Spleen (tissue), 11 donors: ENCODE measurements around the gene FETUB. TPM values are rescaled to one million over a fixed set of nuclear protein-coding genes. Genes with fewer than 3 reads are reported as not detected.

Source experiments
- DNase-seq: peaks from one replicate; pipeline ENCODE4 v3.0.0-alpha.2; 2020
- H3K27ac ChIP-seq, 8 donors: fragments of 200-600 bp; sonication (generic) in 7 of 8; 1 replicate in 4 of 8; 2 replicates in 4 of 8; pipeline versions ENCODE4 v1.5.0 to v1.8.0; 2016 to 2021; ENCODE audit warnings: inconsistent platforms in 4 of 8, mild to moderate bottlenecking in 4 of 8, moderate library complexity in 1 of 8
- H3K27me3 ChIP-seq, 7 donors: fragments of 200-600 bp; sonication (generic) in 6 of 7; replicated peaks in 1 of 7; 1 replicate in 4 of 7; 2 replicates in 3 of 7; pipeline versions ENCODE4 v1.5.0 to v1.8.0; 2016 to 2021; ENCODE audit warnings: inconsistent platforms in 3 of 7, mild to moderate bottlenecking in 1 of 7
- H3K36me3 ChIP-seq, 6 donors: fragments of 200-600 bp; sonication (generic) in 5 of 6; 1 replicate in 4 of 6; 2 replicates in 2 of 6; pipeline versions ENCODE4 v1.5.0 to v1.8.0; 2016 to 2021; ENCODE audit warnings: inconsistent platforms in 2 of 6
- H3K4me1 ChIP-seq, 6 donors: fragments of 200-600 bp; sonication (generic) in 5 of 6; 1 replicate in 3 of 6; 2 replicates in 3 of 6; pipeline versions ENCODE4 v1.5.0 to v1.8.0; 2016 to 2021; ENCODE audit warnings: inconsistent platforms in 3 of 6
- H3K4me3 ChIP-seq, 8 donors: fragments of 200-600 bp; sonication (generic) in 7 of 8; 1 replicate in 4 of 8; 2 replicates in 4 of 8; pipeline versions ENCODE4 v1.5.0 to v1.8.0; 2016 to 2021; ENCODE audit warnings: inconsistent platforms in 4 of 8, mild to moderate bottlenecking in 4 of 8, moderate library complexity in 2 of 8
- H3K9me3 ChIP-seq, 8 donors: fragments of 200-600 bp; sonication (generic) in 7 of 8; 1 replicate in 4 of 8; 2 replicates in 4 of 8; pipeline versions ENCODE4 v1.5.0 to v1.8.0; 2016 to 2021; ENCODE audit warnings: inconsistent platforms in 4 of 8
- POLR2A ChIP-seq, 3 donors: fragments of 450-650 bp; IDR thresholded peaks; one replicate each; pipeline ENCODE4 v1.5.1; 2017; ENCODE audit warnings: antibody characterized with exemption in 3 of 3, mild to moderate bottlenecking in 1 of 3
- POLR2AphosphoS5 ChIP-seq, 3 donors: sonication (generic); formaldehyde crosslinking; IDR thresholded peaks; one replicate each; pipeline ENCODE4 v1.5.1; 2017; ENCODE audit warnings: antibody characterized with exemption in 3 of 3
- WGBS, 5 donors: extraction: QIAGEN DNeasy Blood & Tissue Kit in 3 of 5; methylation state at CpG; one replicate each; pipeline versions ENCODE4 v1.1.5 to v1.1.7; 2013 to 2018; 5-methylcytosine and 5-hydroxymethylcytosine counted together
- intact Hi-C: fragments of 100-400 bp; cut with DNase I; formaldehyde crosslinking; loops from one replicate; pipeline ENCODE4 v1.15.0; 2023; ENCODE audit warnings: low total_unique reads
- polyA plus RNA-seq, 3 donors: library from polyadenylated mRNA; stranded (reverse); fragments of 200-250 nt; gene quantifications; one replicate each; pipeline ENCODE4 v1.2.1, GENCODE V29; 2013
- total RNA-seq, 7 donors: library from RNA; depleted of rRNA in 3 of 7; stranded (reverse); fragments of >200 nt in 3 of 7; fragmentation: NEBNext Ultra II Directional in 4 of 7; extraction: Animal tissue kit (Norgen Biotek cat#: 25700) in 4 of 7; gene quantifications; one replicate each; pipeline versions ENCODE4 v1.1.0 to v1.2.1, GENCODE V29; 2016 to 2021
- TF ChIP-seq, protein P1 (sequence below), 11 experiments: fragments of 200-600 bp in 7 of 11; fragments of 450-650 bp in 4 of 11; sonication (generic) in 4 of 11; IDR thresholded peaks in 8 of 11; conservative IDR thresholded peaks in 3 of 11; 1 replicate in 7 of 11; 2 replicates in 4 of 11; pipeline versions ENCODE4 v1.4.0 to v1.8.0; 2016 to 2021; ENCODE audit warnings: antibody characterized with exemption in 11 of 11, inconsistent platforms in 4 of 11, mild to moderate bottlenecking in 1 of 11
- donor health status: healthy with polysubstance abuse.
- donor health status: DM: no; HTN: no; CAD: no; lungs with moderate emphysema.
- donor health status: DM: no; HTN: no; CAD: no.
- donor health status: Bipolar disorder and iron deficiency.
- donor health status: healthy.
- donor health status: DM: no; HTN: no; CAD: no.
- donor health status: DM: yes; HTN: yes; CAD: no.

Gene FETUB
- total and polyA plus RNA-seq, 10 donors, result not detected

- H3K4me3 ChIP-seq, result no peak overlapping the region
- TF ChIP-seq POLR2A (IDR thresholded peaks at IDR 0.05) (no peak), POLR2AphosphoS5 (IDR thresholded peaks at IDR 0.05) (no peak)
- TF ChIP-seq, protein P1, sequence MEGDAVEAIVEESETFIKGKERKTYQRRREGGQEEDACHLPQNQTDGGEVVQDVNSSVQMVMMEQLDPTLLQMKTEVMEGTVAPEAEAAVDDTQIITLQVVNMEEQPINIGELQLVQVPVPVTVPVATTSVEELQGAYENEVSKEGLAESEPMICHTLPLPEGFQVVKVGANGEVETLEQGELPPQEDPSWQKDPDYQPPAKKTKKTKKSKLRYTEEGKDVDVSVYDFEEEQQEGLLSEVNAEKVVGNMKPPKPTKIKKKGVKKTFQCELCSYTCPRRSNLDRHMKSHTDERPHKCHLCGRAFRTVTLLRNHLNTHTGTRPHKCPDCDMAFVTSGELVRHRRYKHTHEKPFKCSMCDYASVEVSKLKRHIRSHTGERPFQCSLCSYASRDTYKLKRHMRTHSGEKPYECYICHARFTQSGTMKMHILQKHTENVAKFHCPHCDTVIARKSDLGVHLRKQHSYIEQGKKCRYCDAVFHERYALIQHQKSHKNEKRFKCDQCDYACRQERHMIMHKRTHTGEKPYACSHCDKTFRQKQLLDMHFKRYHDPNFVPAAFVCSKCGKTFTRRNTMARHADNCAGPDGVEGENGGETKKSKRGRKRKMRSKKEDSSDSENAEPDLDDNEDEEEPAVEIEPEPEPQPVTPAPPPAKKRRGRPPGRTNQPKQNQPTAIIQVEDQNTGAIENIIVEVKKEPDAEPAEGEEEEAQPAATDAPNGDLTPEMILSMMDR (IDR thresholded peaks at IDR 0.05 in 8 of 11, conservative IDR thresholded peaks at IDR 0.05 in 3 of 11), result no peak
- no peak overlapping the region for H3K27ac ChIP-seq
- H3K4me1 ChIP-seq, result no peaks in the 10 kb centered on the region
- intact Hi-C loops, result no loop called here
- no peaks in the 10 kb centered on the region for H3K9me3 ChIP-seq
- no peak for DNase-seq
- 75 to 86% (median 80%) methylated on average over 7 of the region's 7 CpGs for WGBS, 5 donors
- no peaks in the 10 kb centered on the region for H3K36me3 ChIP-seq
- peaks cover 0 to 11% (median 0%) of the 10 kb centered on the region in 7 donors for H3K27me3 ChIP-seq
These were observed 3.7 kb upstream of the FETUB start for GRCh38 chr3:186636536-186636935.

GRCh38 chr3:186637686-186638085 is 2.5 kb upstream of the FETUB start:
- no peaks in the 10 kb centered on the region for H3K36me3 ChIP-seq
- no peaks in the 10 kb centered on the region for H3K4me1 ChIP-seq
- no peak for DNase-seq
- intact Hi-C loops, result no loop called here
- H3K27ac ChIP-seq, result no peak overlapping the region
- 72 to 85% (median 76%) methylated on average over 3 of the region's 3 CpGs for WGBS, 5 donors
- TF ChIP-seq, protein P1 (IDR thresholded peaks at IDR 0.05 in 8 of 11, conservative IDR thresholded peaks at IDR 0.05 in 3 of 11), result no peak
- TF ChIP-seq POLR2A (IDR thresholded peaks at IDR 0.05) (no peak), POLR2AphosphoS5 (IDR thresholded peaks at IDR 0.05) (no peak)
- no peak overlapping the region for H3K4me3 ChIP-seq
- peaks cover 0 to 11% (median 0%) of the 10 kb centered on the region in 7 donors for H3K27me3 ChIP-seq
- H3K9me3 ChIP-seq, result no peaks in the 10 kb centered on the region

- no peaks in the 10 kb centered on the region for H3K4me1 ChIP-seq
- TF ChIP-seq, protein P1 (IDR thresholded peaks at IDR 0.05 in 8 of 11, conservative IDR thresholded peaks at IDR 0.05 in 3 of 11), result no peak
- TF ChIP-seq POLR2AphosphoS5 (IDR thresholded peaks at IDR 0.05) (no peak), POLR2A (IDR thresholded peaks at IDR 0.05) (no peak)
- H3K9me3 ChIP-seq, result no peaks in the 10 kb centered on the region
- intact Hi-C loops, result no loop called here
- no peak overlapping the region for H3K27ac ChIP-seq
- WGBS, 5 donors, result 70 to 88% (median 82%) methylated on average over 2 of the region's 2 CpGs
- DNase-seq, result no peak
- no peak overlapping the region for H3K4me3 ChIP-seq
- peaks cover 0 to 11% (median 0%) of the 10 kb centered on the region in 7 donors for H3K27me3 ChIP-seq
- no peaks in the 10 kb centered on the region for H3K36me3 ChIP-seq
These were observed 1.9 kb upstream of the FETUB start for GRCh38 chr3:186638259-186638658.

GRCh38 chr3:186640473-186640818 is 247 bp downstream of the FETUB start:
- 78 to 88% (median 80%) methylated on average over 9 of the region's 9 CpGs for WGBS, 5 donors
- TF ChIP-seq, protein P1 (IDR thresholded peaks at IDR 0.05 in 8 of 11, conservative IDR thresholded peaks at IDR 0.05 in 3 of 11), result no peak
- TF ChIP-seq POLR2AphosphoS5 (IDR thresholded peaks at IDR 0.05), result no peak
- no peak for TF ChIP-seq POLR2A (IDR thresholded peaks at IDR 0.05)
- no peak overlapping the region for H3K27ac ChIP-seq
- H3K27me3 ChIP-seq, result peaks cover 0 to 11% (median 0%) of the 10 kb centered on the region in 7 donors
- no peak for DNase-seq
- no peaks in the 10 kb centered on the region for H3K9me3 ChIP-seq
- H3K36me3 ChIP-seq, result no peaks in the 10 kb centered on the region
- no peak overlapping the region for H3K4me3 ChIP-seq
- intact Hi-C loops, result no loop called here
- H3K4me1 ChIP-seq, result no peaks in the 10 kb centered on the region
